ENCODE results near the gene TLCD1. TPM values are rescaled to one million over a fixed set of nuclear protein-coding genes. Genes with fewer than 3 reads are reported as not detected.
A peak's percentile ranks its signal among the peaks of the same experiment; 100 is the strongest.

TLCD1 gene
- total RNA-seq, 1 donor from 2014 or later = 14.0 TPM

- no peak for TF ChIP-seq CTCF (IDR thresholded peaks at IDR 0.05; ENCODE audit: unreplicated experiment)
- no peak overlapping the region for H3K27ac Mint-ChIP-seq
- H3K4me1 Mint-ChIP-seq (ENCODE audit: low read depth) = peaks cover 3% of the 10 kb centered on the region
- H3K9me3 Mint-ChIP-seq (ENCODE audit: low read depth) = no peaks in the 10 kb centered on the region
- peaks cover 2% of the 10 kb centered on the region for H3K36me3 Mint-ChIP-seq (ENCODE audit: insufficient read depth)
- H3K4me3 Mint-ChIP-seq (ENCODE audit: low read depth) = no peak overlapping the region
- no peak for DNase-seq (ENCODE audit: low spot score, unreplicated experiment)
- H3K27me3 Mint-ChIP-seq = no peaks in the 10 kb centered on the region
These were observed 7.3 kb upstream of the TLCD1 start for GRCh38 chr17:28733346-28733745.

- no peaks in the 10 kb centered on the region for H3K36me3 Mint-ChIP-seq (ENCODE audit: insufficient read depth)
- H3K4me1 Mint-ChIP-seq (ENCODE audit: low read depth) = peaks cover 14% of the 10 kb centered on the region
- H3K27ac Mint-ChIP-seq = peak overlapping the region; percentile 1
- no peak overlapping the region for H3K4me3 Mint-ChIP-seq (ENCODE audit: low read depth)
- DNase-seq (ENCODE audit: low spot score, unreplicated experiment) = no peak
- no peaks in the 10 kb centered on the region for H3K27me3 Mint-ChIP-seq
- H3K9me3 Mint-ChIP-seq (ENCODE audit: low read depth) = no peaks in the 10 kb centered on the region
- TF ChIP-seq CTCF (IDR thresholded peaks at IDR 0.05; ENCODE audit: unreplicated experiment) = no peak
These were observed 3.9 kb upstream of the TLCD1 start for GRCh38 chr17:28729950-28730330.

- TF ChIP-seq CTCF (IDR thresholded peaks at IDR 0.05; ENCODE audit: unreplicated experiment) = no peak
- Mint-ChIP-seq H3K27me3 (no peaks in the 10 kb centered on the region), H3K4me1 (ENCODE audit: low read depth) (peaks cover 22% of the 10 kb centered on the region), H3K27ac (peak within 1 kb of the TSS; percentile 98), H3K36me3 (ENCODE audit: insufficient read depth) (peaks cover 7% of the 10 kb centered on the region), H3K4me3 (ENCODE audit: low read depth) (peak within 1 kb of the TSS; percentile 89), H3K9me3 (ENCODE audit: low read depth) (no peaks in the 10 kb centered on the region)
- peak; percentile 95 for DNase-seq (ENCODE audit: low spot score, unreplicated experiment)
These were observed 2.5 kb upstream of the TLCD1 start, which contains the start of gene NEK8 for GRCh38 chr17:28728364-28729200. NEK8 (plus strand) TSS chr17:28728788; CDS start chr17:28728814, 26 bp downstream.

DNA sequence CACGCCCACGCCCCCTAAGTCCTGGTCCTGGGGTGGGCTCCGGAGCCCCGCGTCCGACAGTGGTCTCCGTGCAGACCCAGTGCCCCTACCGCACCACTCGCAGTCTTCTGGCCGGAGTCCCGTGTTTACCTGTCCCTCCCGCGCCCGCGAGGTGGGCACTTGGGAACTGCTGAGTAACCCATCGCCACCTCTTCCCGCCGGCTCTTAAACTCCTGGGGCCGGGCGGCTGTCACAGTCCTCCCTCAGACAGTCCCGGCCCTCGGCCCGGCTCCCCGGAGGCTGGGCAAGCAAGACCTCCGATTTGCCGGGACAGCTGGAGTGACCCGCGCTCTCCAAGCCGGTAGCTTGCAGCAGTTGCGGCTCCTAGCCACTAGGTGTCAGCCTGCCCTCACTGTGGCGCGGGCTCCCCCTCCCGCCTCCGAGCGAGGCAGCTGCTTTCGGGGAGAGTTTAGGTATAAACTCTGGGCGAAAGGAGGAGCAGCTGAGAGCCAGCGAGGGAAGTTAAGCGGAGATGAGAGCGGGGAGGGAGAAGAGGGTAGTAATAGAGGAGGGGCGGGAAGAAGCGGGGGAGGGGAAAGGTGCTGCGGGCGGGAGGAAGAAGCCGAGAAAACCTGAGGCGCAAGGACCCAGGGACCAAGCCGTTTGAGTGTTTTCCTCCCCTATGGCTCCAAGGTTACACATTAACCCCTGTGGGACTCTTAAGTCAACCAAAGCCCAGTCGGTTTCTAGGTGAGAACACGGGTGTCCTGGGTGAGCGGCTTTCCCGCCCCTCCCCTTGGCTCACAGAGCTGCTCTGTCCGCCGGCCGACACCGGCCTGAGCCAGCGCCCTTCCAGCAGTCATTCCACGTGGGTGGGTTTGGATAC, 826 bp upstream of the TLCD1 start:
- H3K27ac Mint-ChIP-seq = peak overlapping the region; percentile 98

More for the DNA sequence above, 826 bp upstream of the TLCD1 start:
- H3K36me3 Mint-ChIP-seq (ENCODE audit: insufficient read depth) = peaks cover 14% of the 10 kb centered on the region
- TF ChIP-seq CTCF (IDR thresholded peaks at IDR 0.05; ENCODE audit: unreplicated experiment) = peak; percentile 98
- H3K9me3 Mint-ChIP-seq (ENCODE audit: low read depth) = no peaks in the 10 kb centered on the region
- peak; percentile 97 for DNase-seq (ENCODE audit: low spot score, unreplicated experiment)
- no peaks in the 10 kb centered on the region for H3K27me3 Mint-ChIP-seq
- H3K4me1 Mint-ChIP-seq (ENCODE audit: low read depth) = peaks cover 31% of the 10 kb centered on the region
- H3K4me3 Mint-ChIP-seq (ENCODE audit: low read depth) = peak overlapping the region; percentile 89

Measured in progenitor cell of endocrine pancreas (in vitro differentiated cells).